Kasumi-1 (cell line): Measurements from ENCODE around the gene HERC5.
"Not testable (repeated sequence)": the region's sequence is repeated elsewhere in the genome, so short reads cannot be mapped to it uniquely, and the experiment has no call there.

ENCODE experiments used
- DNase-seq, 2 experiments: peaks; one replicate each; lab custom pipeline; 2025; lab: John Stamatoyannopoulos, UW

Gene HERC5

DNA sequence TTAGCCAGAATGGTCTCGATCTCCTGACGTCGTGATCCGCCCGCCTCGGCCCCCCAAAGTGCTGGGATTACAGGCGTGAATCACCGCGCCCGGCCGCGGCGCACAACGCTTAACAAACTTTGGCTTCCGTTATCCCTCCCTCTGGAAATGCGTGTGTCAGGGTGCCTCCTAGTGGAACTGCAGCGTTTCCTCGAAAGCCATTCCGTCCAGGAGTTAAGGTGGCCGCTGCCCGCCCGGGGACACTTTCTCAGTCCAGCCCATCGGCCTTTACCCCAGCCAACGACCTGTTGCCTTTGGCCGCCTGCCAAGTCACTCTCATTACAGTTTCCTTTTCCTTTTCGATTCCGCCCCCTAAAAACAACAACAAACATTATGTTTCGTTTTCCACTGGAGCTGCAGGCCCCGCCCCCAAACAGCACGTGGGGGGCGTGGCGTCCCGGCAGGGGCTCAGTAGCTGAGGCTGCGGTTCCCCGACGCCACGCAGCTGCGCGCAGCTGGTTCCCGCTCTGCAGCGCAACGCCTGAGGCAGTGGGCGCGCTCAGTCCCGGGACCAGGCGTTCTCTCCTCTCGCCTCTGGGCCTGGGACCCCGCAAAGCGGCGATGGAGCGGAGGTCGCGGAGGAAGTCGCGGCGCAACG is at the start of gene HERC5:
TSS of gene HERC5 (plus strand) at position 450 of the 637 bp plus-strand sequence. CDS start at position 601, 151 bp downstream.
- peak; percentile 79 to 85 for DNase-seq

DNA sequence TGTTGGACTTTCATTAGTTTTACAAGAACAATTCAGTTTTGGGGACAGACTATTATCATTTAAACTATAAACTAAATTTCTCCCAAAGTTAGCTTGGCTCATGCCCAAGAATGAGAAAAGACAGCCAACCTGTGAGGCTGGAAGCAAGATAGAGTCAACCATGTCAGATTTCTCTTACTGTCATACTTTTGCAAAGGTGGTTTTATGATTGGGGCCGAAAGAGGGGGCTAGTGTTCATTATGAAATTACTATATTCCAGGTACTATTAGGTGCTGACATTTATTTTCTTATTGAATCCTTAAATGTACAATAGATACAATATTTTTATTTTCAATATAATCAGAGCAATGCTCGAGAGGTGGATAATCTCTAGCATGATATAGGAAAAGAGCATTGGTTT is 47.7 kb upstream of the HERC5 start:
- DNase-seq: no peak

DNA sequence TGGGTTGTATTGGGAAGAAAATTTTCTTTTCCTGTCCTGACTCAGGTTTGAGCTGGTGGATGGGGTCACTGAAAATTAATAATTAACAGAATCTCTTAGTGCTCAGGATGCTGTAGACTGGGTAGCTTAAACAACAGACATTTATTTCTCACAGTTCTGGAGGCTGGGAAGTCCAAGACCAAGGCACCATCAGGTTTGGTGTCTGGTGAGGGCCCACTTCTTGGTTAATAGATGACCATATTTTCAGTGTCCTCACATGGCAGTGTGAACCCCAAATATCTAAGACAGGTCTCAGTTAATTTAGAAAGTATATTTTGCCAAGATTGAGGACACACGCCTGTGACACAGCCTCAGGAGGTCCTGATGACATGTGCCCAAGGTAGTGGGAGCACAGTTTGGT is 47.1 kb upstream of the HERC5 start:
- DNase-seq: no peak

DNA sequence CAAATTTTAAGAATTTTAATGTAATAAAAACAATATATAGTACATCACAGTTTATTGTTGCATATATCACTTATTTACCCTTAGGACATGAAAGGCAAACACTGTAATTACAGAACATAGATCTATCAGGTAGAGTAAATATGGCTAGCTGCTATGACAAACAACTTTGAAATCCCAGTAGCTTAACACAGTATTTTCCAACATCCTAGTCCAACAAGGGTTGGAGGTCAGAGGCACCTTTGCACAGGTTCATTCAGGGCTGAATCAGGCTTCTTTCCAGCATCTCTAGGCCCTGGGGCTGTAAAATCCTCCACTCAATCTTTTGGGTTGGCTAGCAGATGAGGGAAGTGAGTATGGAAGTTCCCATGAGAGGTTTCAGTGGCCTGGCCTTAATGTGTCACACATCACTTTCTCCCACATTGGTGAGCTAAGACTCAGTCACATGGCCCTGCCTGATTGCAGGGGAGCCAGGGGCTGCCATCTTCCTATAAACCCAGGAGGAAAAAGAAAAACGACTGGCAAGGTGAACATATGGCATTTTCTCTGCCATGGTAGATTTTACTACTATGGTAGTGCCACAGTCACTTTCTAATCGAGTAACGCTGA is 45.3 kb upstream of the HERC5 start:
- DNase-seq: no peak

DNA sequence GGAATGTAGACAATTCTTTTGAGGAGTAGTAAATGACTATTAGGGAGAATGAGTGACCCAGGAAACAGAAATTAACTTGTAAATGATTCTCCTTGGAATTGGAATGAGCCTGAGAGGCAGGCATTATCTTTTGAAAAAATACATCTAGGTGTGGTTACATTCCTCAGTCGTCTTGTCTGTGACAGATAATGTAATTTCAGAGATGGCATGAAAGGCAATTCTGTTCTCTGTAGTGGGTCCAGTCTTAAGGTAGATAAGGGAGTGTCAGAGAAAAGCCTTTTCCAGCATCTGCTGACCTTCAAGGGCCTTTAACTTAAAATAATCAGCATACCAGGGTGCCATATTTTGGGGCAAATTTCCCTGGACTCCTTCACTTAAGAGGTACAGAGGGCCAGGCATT is 43.1 kb upstream of the HERC5 start:
- DNase-seq: no peak

DNA sequence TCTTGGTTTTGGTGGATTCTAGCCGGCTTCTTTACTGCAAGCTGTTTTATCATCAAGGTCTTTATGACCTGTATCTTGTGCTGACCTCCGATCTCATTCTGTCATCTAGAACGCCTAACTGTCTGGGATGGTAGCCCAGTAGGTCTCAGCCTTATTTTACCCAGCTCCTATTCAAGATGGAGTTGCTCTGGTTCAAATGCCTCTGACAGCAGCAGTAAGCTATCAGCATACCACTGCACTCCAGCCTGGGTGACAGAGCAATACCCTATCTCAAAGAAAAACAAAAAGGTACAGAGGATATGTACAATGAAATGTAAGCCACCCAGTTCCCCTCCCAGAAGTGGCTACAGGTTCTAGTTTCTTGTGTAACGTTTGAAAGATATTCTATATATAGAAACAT is 42.2 kb upstream of the HERC5 start:
- no peak for DNase-seq

DNA sequence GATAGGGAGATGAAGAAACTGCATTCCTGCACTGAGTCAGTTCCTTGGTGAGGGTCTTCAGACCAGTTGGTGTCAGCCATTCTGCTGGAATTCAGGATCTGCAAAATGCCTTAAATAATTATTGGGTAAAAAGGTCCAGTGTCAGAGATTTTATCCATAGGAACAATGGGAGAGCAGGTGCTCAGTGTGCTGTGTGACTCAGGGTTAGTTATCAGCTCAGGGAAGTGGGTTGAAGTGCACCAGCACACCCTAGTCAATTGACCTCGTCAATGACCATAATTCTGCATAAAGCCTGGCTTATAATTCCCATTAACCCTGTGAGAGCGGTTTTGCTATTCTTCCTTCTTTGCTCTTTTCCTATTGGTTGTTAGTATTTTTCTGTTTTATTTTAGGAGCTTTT is 40.9 kb upstream of the HERC5 start:
- DNase-seq: no peak

DNA sequence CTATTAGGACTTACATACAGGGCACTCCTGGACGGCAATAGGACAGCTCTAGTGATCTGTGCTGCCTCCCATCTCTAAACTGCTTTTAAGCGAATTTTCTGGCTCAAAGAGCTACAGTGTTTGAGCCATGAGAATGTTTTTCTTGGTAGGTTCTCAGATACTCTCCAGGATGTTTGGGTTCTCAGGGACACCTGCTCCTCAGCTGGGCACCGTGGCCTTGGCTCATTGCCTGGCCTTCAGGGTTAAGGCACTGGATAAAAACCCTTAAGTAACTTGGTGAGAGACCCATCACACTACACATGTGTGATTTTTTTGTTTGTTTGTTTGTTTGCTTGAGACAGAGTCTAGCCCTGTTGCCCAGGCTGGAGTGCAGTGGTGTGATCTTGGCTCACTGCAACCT is 38.5 kb upstream of the HERC5 start:
- DNase-seq: no peak

DNA sequence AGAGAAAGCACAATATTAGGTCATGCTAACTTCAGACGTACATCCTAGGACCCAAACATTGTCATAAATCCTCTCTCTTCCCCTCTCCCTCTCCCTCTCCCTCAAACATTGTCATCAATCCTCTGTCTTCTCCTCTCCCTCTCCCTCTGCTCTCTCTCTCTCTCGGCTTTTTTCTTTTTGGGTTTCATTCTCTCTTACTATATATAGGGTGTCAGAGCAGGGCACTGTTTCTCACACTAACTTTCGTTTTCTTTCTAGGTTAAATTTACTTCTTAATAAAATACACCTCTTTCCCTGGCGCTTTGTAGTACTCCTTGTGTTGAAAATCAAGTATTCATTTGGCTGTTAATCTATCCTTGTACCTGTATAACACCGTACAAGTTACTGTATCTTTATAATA is 37.0 kb upstream of the HERC5 start:
- no peak for DNase-seq

DNA sequence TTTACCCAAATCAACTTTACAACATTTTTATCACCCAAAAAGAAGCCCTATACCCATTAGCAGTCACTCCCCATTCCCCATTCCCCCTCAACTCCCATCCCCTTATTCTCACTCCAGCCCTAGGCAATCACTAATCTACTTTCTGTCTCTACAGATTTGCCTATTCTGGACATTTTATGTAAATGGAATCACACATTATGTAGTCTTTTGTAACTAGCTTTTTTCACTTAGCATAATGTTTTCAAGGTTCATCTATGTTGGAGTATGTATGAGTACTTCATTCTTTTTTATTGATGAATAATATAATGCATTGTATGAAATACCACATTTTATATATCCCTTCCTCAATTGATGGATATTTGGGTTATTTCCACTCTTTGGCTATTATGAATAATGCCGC is 36.1 kb upstream of the HERC5 start:
- DNase-seq: no peak

DNA sequence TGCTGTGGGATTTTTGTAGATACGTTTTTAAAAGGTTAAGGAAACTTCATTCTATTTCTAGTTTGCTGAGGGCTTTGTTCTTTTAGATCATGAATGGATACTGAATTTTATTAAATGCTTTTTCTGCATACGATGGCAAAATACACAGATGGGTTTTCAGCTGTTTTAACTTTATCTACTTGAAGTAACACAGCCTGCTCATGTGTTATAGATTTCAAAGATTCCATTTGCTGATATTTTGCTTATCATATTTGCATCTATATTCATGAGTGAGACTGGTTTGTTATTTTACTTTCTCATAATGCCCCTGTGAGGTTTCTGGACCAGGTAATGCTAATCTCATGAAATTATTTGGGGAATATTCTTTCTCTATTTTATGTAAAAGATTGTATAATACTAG is 34.5 kb upstream of the HERC5 start:
- no peak for DNase-seq

DNA sequence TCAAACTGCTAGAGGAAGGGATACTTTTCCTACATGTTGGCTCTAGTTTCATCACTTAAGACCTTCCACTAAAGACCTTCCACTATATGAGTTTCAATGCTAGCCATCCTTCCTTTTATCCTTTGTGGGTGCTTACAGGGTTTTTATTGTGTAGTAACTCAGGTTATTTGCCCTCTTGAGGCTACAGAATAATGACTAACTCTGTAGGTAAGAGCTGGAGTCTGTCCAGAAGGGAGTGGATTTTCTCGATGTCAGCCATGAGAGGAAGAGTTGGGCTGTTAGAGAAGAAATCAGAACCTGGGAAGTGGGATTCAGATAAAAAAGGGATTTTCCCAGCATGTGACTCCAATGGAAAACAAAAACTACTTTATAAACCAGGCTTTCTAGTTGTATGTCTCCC is 27.5 kb upstream of the HERC5 start:
- no peak for DNase-seq

DNA sequence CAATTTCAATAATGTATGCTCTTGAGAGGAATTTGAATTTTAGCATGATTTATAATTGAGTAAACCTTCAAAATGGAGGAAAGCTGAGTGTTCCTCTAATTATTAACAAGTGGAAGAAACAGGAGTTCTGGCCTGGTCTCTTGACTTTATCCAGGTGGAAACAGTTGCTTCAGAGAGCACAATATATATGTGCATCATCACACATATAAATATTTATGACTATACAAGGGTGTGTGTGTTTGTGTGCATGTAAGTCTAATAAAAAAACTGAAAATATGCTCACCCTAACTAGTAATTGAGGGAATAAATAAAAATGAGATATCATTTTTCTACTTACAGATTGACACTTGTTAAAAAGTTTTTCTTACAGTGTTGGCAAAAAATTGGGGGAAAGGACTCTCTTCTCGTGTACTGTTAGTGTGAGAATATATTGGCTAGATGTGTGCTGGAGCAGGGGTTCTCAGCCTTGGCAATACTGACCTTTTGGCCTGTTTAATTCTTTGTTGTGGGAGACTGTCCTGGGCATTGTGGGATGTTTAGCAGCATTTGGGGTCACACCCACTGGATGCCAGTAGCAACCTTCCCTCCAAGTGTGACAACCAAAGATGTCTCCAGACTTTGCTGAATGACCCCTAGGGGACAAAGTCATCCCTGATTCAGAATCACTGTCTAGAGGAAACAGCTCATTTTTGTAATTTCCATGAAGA is 20.8 kb upstream of the HERC5 start:
- DNase-seq: no peak

DNA sequence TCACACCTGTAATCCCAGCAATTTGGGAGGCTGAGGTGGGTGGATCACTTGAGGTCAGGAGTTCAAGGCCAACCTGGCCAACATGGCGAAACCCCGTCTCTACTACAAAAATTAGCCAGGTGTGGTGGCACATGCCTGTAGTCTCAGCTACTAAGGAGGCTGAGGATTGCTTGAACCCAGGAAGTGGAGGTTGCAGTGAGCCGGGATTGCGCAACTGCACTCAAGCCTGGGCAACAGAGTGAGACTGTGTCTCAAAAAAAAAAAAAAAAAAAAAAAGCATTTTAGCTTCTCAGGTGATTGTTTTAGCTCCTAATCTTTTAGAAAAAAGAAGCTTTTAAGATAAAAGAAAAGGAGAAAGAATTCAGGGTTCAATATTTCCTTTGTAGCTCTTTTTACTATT is 19.0 kb upstream of the HERC5 start:
- not testable (repeated sequence) for DNase-seq

DNA sequence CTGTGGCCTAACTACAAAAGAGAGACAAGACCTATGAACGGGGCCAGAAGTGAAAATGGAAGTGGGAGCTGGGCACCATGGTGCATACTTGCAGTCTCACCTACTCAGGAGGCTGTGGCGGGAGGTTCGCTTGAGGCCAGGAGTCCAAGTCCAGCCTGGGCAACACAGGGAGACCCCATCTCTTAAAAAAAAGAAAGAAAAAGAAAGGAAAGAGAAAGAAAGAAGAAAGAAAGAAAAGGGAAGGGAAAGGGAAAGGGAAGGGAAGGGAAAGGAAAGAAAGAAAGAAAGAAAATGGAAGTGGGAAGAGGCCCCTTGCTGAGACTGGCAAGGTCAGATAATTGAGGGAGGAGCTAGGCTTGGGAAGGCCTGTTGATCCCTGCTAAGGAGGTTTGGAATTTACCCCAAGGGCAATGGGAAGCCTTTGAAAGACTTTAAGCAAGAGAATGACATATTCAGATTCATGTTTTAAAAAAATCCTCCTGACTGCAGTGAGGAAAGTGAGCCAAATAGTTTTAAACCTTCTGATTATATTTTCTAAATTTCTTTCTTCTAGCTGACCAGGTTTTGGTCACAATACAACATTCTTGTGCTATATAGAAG is 17.7 kb upstream of the HERC5 start:
- DNase-seq: no peak

DNA sequence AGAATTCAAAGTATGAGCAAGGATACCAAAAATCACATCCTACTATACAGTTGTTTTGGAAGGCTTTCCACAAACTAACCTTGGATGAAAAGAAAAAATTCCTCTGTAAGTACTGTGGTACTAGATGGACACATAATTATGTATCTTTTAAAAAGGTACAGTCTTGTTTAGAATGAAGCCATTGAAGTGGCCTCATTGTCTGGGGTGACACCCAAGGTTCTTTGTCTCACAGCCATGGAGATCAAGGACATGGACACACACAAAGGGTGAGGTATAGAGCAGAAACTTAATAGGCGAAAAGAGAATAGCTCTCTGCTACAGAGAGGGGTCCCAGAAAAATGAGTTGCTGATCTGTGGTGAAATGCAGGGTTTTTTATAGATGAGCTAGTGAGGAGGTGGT is 16.8 kb upstream of the HERC5 start:
- DNase-seq: no peak

DNA sequence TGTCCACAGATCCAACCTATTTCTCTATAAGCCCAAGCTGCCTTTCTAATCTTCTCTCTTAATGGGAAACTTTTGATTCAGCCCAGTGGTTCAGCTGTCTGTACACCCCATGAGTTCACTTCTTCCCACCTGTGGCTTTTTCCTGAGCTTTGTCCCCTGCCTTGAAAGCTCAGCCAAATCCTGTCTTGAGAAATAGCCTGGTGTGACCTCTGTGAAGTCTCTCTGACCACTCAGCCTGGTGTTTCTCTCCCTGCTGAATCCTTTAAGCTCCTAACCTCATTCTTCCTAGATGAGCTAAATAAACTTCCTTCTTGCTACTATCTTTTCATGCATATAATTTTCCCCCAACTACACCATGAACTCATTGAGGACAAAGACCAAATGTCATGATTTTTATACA is 15.2 kb upstream of the HERC5 start:
- DNase-seq: no peak

DNA sequence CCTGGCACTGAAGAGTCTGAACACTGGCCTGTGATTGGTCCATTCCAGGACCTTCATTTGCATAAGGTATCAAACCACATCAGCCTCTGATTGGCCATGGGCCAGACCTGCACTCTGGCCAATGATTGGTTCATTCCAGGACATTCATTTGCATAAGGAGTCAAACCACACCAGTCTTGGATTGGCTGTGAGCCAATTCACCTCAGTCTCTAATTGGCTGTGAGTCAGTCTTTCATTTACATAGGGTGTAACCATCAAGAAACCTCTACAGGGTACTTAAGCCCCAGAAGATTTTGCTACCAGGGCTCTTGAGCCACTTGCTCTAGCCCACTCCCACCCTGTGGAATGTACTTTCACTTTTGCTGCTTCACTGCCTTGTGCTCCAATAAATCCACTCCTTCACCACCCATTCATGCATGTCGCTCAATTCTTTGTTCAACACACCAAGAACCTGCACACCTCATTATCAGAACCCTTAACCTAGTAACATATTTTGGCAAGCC is 14.2 kb upstream of the HERC5 start:
- DNase-seq: no peak

DNA sequence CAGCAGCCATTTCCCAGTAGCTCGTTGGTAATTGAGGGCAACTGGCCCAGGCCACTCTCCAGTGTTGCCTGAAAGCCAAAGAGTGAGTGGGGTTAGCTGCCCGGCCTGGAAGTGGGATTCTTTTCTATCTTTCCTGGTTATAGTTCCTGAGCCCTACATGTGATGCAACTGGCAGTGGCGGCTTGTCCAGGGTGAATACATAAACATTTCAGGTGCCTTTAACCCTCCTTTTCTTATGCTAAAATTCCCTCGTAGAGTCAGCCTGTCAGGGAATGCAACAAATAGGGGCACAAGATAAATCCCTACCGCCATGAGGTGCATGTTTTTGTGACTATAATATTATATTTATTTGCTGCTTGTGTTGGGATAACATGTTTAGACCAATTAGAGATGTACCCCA is 13.4 kb upstream of the HERC5 start:
- no peak for DNase-seq

DNA sequence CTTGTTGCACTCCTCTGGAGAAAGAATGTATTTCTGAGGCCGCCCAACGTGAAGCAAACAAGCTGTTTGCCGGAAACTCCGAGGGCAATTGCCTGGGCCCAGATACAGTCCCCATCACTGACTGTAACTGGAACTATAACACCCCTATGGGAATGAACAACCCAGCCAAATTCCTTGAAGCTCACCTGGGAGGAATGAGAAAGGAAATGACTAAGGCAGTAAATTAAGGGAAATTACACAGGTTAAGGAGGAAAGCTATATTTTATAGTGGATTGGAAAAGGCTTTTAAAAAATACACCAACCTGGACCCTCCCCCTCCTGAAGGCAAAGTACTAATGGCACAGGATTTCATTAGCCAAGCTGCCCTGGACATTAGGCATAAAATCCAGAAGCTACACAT is 11.7 kb upstream of the HERC5 start:
- no peak for DNase-seq

DNA sequence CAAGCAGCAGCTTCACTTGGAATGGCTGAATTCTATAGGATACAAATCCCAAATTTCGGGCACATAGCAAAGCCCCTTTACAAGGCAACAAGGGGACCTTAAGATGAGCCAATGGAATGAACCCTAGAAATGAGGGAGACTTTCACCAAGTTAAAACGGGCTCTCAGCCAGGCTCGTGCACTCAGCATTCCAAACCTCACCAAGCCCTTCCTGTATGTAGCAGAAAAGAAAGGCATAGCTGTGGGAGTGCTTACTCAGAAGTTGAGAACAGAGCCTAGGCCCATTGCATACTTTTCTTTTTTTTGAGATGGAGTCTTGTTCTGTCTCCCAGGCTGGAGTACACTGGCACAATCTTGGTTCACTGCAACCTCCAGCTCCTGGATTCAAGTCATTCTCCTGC is 10.8 kb upstream of the HERC5 start:
- DNase-seq: no peak

DNA sequence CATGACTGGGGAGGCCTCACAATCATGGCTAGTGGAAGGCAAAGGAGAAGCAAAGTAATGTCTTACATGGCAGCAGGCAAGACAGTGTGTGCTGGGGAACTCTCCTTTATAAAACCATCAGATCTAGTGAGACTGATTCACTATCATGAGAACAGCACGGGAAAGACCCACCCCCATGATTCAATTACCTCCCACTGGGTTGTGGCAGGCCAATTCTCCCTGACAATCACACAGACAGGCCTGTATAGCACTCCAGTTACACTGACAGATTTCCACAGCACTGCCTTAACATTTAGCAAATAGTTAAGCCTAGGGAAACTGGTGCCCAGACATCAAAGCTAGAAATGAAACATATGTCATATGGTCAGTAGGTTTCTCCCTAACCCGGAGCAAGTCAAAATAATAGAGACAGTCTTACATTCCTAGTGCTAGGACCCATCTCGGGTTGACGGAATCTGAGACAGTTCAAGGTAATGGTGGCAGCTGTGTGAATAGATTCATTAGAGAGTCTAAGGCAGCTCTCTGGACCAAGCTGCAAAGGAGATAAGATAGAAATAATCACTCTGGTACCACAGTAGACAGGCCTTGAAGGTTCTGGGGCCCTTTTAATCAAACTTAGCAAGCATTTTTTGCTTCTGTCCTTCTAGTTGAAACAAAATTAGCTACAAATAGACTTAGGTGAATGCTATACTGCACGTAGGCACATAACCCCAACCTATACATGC is 9.4 kb upstream of the HERC5 start:
- DNase-seq: no peak
